ENCODE results near the gene CPVL. TPM values are rescaled to one million over a fixed set of nuclear protein-coding genes. Genes with fewer than 3 reads are reported as not detected.

The CPVL gene
- total and polyA plus RNA-seq, 4 donors: 6.0 to 39.0 (median 12.9) TPM

DNA sequence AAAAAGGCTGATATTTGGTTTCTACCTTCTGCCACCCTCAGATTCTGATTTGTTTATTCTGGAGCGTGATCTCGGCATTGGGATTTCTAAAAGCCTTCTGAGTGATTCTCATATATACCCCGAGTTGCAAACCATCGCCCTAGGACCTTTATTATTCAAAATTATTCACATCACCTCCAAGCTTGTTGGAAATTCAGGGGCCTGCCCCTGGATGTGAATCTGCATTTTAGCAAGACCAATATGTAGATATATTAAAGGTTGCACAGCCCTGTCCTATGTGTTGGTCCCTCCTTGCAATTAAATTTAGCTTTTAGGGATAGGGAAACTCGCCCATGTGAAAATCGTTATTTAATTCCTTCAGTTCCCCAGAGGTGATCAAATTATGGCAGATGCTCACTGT lies 39.3 kb upstream of the CPVL start:
- peaks cover 0 to 12% (median 9%) of the 10 kb centered on the region in 4 donors for H3K4me1 ChIP-seq (ENCODE audit: control insufficient read depth in 4 of 4, insufficient read depth in 4 of 4, low read length in 3 of 4)
- no peak for DNase-seq (ENCODE audit: low spot score)
- WGBS: 93% methylated on average over 6 of the region's 6 CpGs
- no peak overlapping the region for H3K27ac ChIP-seq (ENCODE audit: low read depth in 1 of 2, low read length in 2 of 2)
- no peak overlapping the region for H3K4me3 ChIP-seq (ENCODE audit: low read depth in 1 of 3, low read length in 3 of 3)
- no peaks in the 10 kb centered on the region for H3K27me3 ChIP-seq (ENCODE audit: control insufficient read depth in 4 of 4, insufficient read depth in 4 of 4, low read length in 3 of 4)
- H3K36me3 ChIP-seq (ENCODE audit: control insufficient read depth in 4 of 4, insufficient read depth in 3 of 4, low read depth in 1 of 4, low read length in 3 of 4): no peaks in the 10 kb centered on the region
- TF ChIP-seq ATF3 (IDR thresholded peaks at IDR 0.05) (no peak), EGR1 (IDR thresholded peaks at IDR 0.05; ENCODE audit: low read depth in 2 of 2) (no peak), NR2F2 (IDR thresholded peaks at IDR 0.05) (no peak), ZBTB33 (IDR thresholded peaks at IDR 0.05) (no peak)
- TF ChIP-seq, protein P1, sequence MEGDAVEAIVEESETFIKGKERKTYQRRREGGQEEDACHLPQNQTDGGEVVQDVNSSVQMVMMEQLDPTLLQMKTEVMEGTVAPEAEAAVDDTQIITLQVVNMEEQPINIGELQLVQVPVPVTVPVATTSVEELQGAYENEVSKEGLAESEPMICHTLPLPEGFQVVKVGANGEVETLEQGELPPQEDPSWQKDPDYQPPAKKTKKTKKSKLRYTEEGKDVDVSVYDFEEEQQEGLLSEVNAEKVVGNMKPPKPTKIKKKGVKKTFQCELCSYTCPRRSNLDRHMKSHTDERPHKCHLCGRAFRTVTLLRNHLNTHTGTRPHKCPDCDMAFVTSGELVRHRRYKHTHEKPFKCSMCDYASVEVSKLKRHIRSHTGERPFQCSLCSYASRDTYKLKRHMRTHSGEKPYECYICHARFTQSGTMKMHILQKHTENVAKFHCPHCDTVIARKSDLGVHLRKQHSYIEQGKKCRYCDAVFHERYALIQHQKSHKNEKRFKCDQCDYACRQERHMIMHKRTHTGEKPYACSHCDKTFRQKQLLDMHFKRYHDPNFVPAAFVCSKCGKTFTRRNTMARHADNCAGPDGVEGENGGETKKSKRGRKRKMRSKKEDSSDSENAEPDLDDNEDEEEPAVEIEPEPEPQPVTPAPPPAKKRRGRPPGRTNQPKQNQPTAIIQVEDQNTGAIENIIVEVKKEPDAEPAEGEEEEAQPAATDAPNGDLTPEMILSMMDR (IDR thresholded peaks at IDR 0.05; ENCODE audit: low read depth, low read length, missing input control): no peak
- no peaks in the 10 kb centered on the region for H3K9me3 ChIP-seq (ENCODE audit: control insufficient read depth in 4 of 4, low read length in 3 of 4)
- H3K9ac ChIP-seq (ENCODE audit: low read depth in 1 of 2, low read length in 2 of 2): no peak overlapping the region

DNA sequence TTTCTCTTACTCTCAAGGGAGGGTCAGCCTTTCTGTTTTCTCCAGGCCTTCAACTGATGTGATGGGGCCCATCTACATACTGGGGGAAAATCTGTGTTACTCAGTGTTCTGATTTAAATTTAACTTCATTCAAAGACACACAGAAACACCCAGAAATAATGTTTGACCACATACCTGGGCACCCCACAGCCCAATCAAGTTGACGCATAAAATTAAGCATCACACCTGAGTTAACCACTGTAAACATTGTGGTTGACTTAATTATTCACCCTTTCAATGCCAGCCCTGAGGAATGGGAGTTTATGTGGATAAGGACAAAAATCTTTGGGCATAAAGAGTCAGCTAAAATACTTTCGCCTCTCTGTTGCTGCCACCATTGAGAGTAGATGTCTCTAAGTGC lies 38.3 kb upstream of the CPVL start:
- no peaks in the 10 kb centered on the region for H3K9me3 ChIP-seq (ENCODE audit: control insufficient read depth in 4 of 4, low read length in 3 of 4)
- TF ChIP-seq EGR1 (IDR thresholded peaks at IDR 0.05; ENCODE audit: low read depth in 2 of 2) (no peak), FOXA2 (IDR thresholded peaks at IDR 0.05) (no peak), YY1 (IDR thresholded peaks at IDR 0.05) (no peak), JUND (IDR thresholded peaks at IDR 0.05) (no peak)
- no peaks in the 10 kb centered on the region for H3K27me3 ChIP-seq (ENCODE audit: control insufficient read depth in 4 of 4, insufficient read depth in 4 of 4, low read length in 3 of 4)
- H3K9ac ChIP-seq (ENCODE audit: low read depth in 1 of 2, low read length in 2 of 2): no peak overlapping the region
- H3K4me3 ChIP-seq (ENCODE audit: low read depth in 1 of 3, low read length in 3 of 3): no peak overlapping the region
- H3K27ac ChIP-seq (ENCODE audit: low read depth in 1 of 2, low read length in 2 of 2): no peak overlapping the region
- no peaks in the 10 kb centered on the region for H3K36me3 ChIP-seq (ENCODE audit: control insufficient read depth in 4 of 4, insufficient read depth in 3 of 4, low read depth in 1 of 4, low read length in 3 of 4)
- DNase-seq (ENCODE audit: low spot score): no peak
- WGBS: 96% methylated on average over 2 of the region's 2 CpGs
- peaks cover 0 to 3% (median 1%) of the 10 kb centered on the region in 4 donors for H3K4me1 ChIP-seq (ENCODE audit: control insufficient read depth in 4 of 4, insufficient read depth in 4 of 4, low read length in 3 of 4)

DNA sequence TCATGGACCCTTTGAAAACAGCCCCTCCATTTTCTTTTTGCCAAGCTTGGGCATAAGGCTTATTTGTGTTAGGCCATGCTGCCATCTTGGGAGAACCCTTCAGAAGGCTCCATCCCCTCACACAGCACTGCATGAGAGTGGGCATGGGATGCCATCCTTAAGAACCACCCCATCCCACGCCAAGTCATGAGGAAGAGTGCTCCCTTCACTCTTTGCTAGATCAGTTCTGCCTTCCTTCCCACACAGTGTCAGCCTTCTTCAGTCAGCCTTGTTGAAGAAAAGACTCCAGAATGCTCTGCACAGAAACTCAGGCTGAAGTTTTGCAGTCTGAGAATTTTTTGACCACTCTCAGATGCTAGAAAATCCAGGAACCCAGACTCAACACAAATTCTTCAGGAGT lies 32.8 kb upstream of the CPVL start:
- Histone ChIP-seq H3K9ac (ENCODE audit: low read depth in 1 of 2, low read length in 2 of 2) (no peak overlapping the region), H3K36me3 (ENCODE audit: control insufficient read depth in 4 of 4, insufficient read depth in 3 of 4, low read depth in 1 of 4, low read length in 3 of 4) (no peaks in the 10 kb centered on the region), H3K9me3 (ENCODE audit: control insufficient read depth in 4 of 4, low read length in 3 of 4) (no peaks in the 10 kb centered on the region), H3K27me3 (ENCODE audit: control insufficient read depth in 4 of 4, insufficient read depth in 4 of 4, low read length in 3 of 4) (no peaks in the 10 kb centered on the region), H3K4me3 (ENCODE audit: low read depth in 1 of 3, low read length in 3 of 3) (no peak overlapping the region), H3K27ac (ENCODE audit: low read depth in 1 of 2, low read length in 2 of 2) (peak overlapping the region in 1 of 2 donors; percentile 13), H3K4me1 (ENCODE audit: control insufficient read depth in 4 of 4, insufficient read depth in 4 of 4, low read length in 3 of 4) (no peaks in the 10 kb centered on the region)
- DNase-seq (ENCODE audit: low spot score): no peak
- TF ChIP-seq MAX (IDR thresholded peaks at IDR 0.05) (no peak), NR2F2 (IDR thresholded peaks at IDR 0.05) (no peak), EGR1 (IDR thresholded peaks at IDR 0.05; ENCODE audit: low read depth in 2 of 2) (no peak), FOXA2 (IDR thresholded peaks at IDR 0.05) (no peak), ZBTB33 (IDR thresholded peaks at IDR 0.05) (no peak), RAD21 (IDR thresholded peaks at IDR 0.05) (no peak), JUND (IDR thresholded peaks at IDR 0.05) (no peak), SP1 (IDR thresholded peaks at IDR 0.05) (no peak), HNF4G (IDR thresholded peaks at IDR 0.05) (no peak), TAF1 (conservative IDR thresholded peaks at IDR 0.05) (no peak), REST (IDR thresholded peaks at IDR 0.05) (no peak), ATF3 (IDR thresholded peaks at IDR 0.05) (no peak), YY1 (IDR thresholded peaks at IDR 0.05) (no peak), HNF4A (conservative IDR thresholded peaks at IDR 0.05) (no peak), RXRA (IDR thresholded peaks at IDR 0.05) (no peak), FOXA1 (IDR thresholded peaks at IDR 0.05) (no peak), GABPA (IDR thresholded peaks at IDR 0.05 in 1 of 2, conservative IDR thresholded peaks at IDR 0.05 in 1 of 2) (no peak)
- 24% methylated on average over 1 of the region's 1 CpG for WGBS
